Jurkat, Clone E6-1 (cell line): ENCODE measurements around the gene EDARADD. TPM values are rescaled to one million over a fixed set of nuclear protein-coding genes. Genes with fewer than 3 reads are reported as not detected.
"Not testable (repeated sequence)": the region's sequence is repeated elsewhere in the genome, so short reads cannot be mapped to it uniquely, and the experiment has no call there.

ENCODE experiments used
- DNase-seq: peaks from one replicate; pipeline ENCODE4 v3.0.0-alpha.2; 2011; ENCODE audit warnings: low read depth, low spot score
- H3K4me3 ChIP-seq: 2 replicates; pipeline ENCODE4 v1.5.1; 2011; ENCODE audit warnings: mild to moderate bottlenecking, low read length, control low read depth, moderate library complexity
- polyA plus RNA-seq: library from polyadenylated mRNA; unstranded; fragments of >200 nt; gene quantifications from one replicate; pipeline ENCODE4 v1.2.1, GENCODE V29; 2012; ENCODE audit warnings: missing spikeins; ENCODE audit not compliant: insufficient read length, insufficient read depth

EDARADD gene
- polyA plus RNA-seq = 3.9 TPM

DNA sequence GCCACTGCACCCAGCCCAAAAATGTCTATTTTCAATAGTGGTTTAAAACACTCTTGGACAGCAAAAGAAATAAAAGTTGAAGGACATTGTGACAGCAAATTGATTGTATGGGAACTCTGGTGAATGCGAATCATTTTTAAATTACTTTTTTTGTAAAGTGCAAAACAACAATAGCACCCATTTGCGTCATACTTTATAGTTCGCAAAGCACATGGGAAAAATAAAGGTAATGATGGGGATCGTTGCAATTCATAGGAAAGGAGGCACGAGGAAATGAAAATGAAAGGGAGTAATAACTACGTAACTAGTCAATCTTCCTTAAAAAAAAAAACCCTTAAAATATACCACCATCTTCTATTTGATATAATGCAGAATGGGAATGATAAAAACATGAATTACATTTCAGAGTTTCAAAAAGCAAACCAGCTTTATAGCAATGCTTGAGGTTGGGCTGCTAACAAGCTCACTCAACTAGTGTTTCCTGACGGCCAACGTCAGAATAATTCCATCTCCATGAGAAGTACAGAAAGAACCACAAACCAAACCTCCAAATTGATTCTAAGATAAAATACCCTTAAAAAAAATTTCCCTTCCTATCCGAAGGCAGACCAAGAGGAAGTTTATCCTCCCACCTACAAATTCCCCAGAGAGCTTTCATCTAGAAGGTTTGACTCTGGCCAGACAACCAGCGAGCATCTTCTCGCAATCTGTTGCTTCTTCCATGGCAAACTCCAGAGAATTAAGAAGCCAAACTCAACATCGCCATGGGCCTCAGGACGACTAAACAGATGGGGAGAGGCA lies at the start of gene EDARADD:
Gene EDARADD (plus strand): TSS at position 606 of the 801 bp plus-strand sequence. CDS start 159 bp downstream, at position 765.
- peak within 1 kb of the TSS; percentile 63 for H3K4me3 ChIP-seq
- DNase-seq = no peak

DNA sequence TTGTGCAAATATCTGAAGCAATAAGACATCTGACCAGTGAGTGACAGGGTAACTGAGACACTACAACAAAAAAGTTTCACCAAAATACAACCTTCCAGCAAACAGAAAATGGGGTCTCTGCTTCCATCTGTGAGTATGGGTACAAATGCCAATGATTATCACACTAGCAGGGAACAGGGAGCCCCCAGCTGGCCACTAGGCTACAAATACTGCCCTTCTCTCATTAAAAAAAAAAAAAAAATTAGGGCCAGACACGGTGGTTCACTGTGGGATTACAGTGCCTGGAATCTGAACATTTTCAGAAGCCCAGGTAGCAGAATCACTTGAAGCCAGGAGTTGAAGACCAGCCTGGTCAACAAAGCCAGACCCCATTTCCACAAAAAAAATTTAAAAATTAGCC lies 48.4 kb upstream of the EDARADD start:
- H3K4me3 ChIP-seq = no peak overlapping the region
- DNase-seq = no peak

DNA sequence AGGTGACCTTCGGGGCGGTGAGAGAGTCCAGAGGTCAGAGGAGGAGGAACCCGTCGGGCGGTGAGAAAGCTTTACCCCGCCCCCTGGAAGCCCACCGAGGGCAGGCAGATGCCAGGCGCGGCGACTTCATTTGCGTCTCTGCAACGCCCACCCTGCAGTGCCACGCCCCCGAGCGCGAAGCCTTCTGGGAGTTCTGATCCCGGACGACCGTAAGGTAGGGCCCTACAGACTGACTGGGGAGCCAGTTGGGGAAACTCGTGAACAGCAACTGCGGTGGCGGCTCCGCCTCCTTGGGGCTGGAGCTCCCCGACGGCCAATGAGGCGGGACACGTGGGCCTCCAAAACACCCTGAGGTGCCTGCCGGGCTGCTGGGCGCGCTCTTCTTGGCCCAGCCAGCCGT lies 46.0 kb upstream of the EDARADD start:
- no peak for DNase-seq
- H3K4me3 ChIP-seq = no peak overlapping the region

DNA sequence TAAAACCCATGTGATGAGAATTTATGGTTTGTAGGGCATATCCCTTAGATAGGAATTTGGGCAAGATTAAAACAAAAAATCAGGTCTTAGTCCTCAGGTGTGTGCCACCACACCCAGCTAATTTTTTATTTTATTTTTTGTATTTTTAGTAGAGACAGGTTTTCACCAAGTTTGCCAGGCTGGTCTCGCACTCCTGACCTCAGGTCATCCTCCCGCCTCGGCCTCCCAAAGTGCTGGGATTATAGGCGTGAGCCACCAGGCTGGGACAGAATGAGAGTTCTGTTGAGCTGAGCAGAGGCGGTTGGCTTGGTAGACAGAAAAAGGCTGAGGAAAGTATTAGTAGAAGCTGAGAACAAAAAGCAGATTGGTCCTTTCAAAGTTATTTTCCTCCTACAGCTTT lies 43.8 kb upstream of the EDARADD start:
- H3K4me3 ChIP-seq = no peak overlapping the region
- no peak for DNase-seq

DNA sequence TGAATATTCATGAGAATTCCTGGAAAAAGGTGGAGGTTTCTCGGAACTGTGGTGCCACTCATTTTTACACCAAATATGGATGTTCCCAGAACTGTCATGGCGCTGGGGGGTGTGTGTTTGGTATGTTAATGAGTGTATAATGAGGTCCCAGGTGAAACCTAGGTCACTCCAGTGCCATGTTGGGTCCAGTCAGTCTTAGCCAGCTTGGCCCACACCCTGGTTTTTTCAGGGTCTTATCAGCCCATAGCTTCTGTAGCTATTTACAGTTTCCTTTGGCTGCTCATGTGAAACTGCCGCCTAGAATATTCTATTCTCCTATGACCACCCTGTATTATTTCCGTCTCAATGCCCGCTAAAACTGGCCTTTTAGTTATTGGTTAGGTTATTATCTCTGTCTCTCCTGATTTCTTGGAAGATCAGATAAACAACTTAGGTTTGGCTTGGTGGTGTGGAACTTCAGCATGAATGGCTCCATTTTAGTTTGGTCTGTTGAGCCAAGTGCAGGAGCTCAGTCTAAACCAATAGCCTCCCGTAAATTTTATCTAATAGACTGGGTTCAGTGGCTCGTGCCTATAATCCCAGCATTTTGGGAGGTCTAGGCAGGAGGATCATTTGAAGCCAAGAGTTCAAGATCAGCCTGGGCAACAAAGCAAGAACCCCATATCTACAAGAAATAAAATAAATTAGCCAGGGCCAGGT lies 42.1 kb upstream of the EDARADD start:
- no peak overlapping the region for H3K4me3 ChIP-seq
- no peak for DNase-seq

DNA sequence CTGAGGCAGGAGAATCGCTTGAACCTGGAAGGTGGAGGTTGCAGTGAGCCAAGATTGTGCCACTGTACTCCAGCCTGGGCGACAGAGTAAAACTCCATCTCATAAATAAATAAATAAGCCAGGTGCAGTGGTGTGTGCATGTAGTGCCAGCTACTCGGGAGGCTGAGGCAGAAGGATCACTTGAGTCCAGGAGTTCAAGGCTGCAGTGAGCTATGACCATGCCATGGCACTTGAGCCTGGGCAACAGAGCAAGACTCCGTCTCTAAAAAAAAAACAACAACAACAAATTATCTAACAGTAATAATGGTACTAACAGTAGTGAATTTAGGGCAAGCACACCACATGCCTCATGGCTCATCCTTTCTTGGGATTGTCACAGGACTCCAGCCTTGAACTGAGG lies 41.3 kb upstream of the EDARADD start:
- H3K4me3 ChIP-seq, DNase-seq: not testable (repeated sequence)

DNA sequence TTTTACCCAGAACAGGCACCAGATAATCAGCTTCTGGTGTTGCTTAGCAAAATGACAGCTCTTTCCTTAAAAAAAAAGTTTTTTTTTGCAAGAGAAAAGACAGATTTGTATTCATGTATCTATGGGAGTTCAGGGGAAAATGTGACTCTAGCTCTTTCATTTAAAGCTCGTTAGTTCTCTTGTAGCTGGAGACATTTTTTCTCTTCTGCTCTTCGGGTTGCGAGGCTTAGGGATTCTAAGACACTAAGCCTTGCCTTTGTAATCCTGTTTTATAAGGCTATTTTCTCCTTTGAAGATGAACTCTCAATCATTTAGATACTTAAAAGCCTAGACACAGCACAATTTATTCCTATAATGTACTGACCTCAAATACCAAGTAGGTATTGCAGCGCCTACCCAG lies 40.3 kb upstream of the EDARADD start:
- H3K4me3 ChIP-seq = no peak overlapping the region
- DNase-seq = no peak

DNA sequence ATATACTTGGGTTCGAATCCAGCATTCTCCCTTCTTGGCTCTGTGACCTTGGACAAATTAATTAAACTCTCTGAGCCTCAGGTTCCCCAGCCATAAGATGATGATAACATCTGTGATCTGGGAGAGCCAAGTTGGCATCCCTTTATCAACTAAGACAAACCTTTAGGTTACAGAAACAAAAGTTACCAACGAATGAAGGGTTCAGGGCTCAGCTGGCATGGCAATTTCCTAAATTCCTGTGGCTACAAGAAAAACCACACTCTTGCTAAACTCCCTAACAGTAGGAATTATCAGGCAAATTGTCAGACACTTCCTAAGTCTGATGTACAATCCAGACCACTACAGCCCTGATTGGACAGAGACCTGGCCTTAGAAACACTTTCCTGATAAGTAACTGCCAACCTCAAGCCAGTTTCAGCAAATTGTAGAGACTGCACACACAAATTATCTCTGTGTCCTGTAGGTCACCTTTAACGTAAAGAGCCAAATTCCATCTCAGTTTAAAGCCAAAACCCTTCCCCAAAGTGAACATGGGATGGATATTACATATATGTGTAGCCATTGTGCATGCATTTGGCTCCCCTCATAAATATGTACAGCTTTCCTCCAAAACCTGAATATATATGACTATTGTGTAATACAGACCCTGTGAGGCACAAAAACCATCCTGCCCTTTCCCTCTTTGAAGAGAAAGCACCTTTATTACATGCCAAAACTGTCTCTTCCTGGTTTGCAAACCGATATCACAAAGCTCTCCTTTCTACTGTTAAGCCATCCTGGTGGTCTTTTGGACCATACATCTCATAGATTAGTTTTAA lies 39.5 kb upstream of the EDARADD start:
- no peak for DNase-seq
- no peak overlapping the region for H3K4me3 ChIP-seq

DNA sequence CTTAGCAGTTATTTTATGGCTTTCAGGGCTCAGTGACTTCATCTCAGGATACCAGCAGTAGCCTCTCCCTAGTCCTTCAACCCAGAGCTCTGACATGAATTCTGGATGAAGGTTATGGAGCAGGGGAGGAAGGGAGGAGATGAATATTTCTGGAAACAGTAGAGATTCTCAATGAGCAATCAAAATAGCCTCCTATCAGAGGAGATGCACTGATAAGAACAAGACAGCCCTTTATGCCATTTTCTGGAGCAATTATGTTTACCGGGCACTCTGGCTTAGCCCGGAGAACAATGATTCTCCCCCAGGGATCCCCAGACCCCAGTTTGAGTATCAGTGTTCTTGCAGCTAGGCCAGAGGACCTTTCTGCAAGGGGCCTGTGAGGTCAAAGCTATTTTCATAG lies 37.9 kb upstream of the EDARADD start:
- no peak for DNase-seq
- no peak overlapping the region for H3K4me3 ChIP-seq

DNA sequence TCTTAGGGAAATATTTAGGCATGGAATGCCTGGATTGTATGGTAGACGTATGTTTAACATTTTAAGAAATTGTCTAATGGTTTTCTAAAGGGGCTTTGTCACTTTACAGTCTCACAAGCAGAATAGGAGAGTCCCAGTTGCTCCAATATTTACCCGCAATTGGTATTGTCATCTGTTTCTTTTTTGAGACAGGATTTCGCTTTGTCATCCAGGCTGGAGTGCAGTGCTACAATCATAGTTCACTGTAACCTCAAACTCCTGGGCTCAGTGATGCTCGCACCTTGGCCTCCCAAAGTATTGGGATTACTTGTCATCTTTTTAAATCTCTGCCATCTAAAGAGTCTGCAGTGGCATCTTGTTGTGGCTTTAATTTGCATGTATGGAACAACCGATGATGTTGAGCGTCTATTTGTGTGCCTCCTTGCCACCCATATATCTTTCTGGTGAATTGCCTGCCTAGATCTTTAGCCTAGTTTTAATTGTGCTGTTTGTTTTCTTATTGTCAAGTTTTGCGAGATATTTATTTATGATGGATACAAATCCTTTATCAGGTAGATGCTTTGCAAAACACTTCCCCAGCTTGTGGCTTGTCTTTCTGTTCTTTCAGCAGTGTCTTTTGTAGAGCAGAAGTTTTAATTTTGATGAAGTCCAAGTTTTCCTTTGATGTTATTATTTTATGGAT lies 32.0 kb upstream of the EDARADD start:
- no peak for DNase-seq
- no peak overlapping the region for H3K4me3 ChIP-seq

DNA sequence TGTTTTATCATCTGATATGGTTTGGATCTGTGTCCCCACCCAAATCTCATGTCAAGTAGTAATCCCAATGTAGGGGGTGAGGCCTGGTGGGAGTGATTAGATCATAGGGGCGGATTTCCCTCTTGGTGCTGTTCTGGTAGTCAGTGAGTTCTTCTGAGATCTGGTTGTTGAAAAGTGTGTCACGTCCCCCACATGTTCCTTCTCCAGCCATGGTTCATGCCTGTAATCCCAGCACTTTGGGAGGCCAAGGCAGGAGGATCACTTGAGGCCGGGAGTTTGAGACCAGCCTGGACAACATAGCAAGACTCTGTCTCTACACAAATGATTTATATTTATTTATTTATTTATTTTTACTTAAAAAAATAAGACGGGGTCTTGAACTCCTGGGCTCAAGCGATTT lies 30.8 kb upstream of the EDARADD start:
- DNase-seq = no peak
- H3K4me3 ChIP-seq = no peak overlapping the region

DNA sequence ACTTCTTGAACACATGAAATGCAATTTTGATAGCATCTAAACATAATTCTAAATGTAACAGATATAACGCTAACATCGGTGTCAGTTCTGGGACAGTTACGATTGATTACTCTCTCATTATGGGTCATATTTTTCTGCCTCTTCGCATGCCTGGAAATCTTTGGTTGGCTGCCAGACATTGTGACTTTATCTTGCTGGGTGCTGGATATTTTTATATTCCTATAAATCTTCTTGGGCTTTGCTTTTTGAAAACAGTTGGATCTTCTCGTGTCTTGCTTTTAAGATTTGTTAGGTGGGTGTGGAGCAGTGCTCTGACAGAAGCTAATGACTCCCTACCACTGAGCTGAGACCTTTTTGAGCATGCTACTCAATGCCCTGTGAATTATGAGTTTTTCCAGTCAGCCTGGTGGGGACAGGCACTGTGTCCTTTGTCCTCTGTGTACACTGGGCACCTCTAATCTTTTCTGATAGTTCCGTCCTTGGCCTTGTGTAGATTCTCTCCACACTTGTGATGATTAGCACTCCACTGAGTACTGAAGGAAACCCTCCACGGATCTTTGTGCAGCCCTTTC lies 28.0 kb upstream of the EDARADD start:
- no peak for DNase-seq
- H3K4me3 ChIP-seq = no peak overlapping the region

DNA sequence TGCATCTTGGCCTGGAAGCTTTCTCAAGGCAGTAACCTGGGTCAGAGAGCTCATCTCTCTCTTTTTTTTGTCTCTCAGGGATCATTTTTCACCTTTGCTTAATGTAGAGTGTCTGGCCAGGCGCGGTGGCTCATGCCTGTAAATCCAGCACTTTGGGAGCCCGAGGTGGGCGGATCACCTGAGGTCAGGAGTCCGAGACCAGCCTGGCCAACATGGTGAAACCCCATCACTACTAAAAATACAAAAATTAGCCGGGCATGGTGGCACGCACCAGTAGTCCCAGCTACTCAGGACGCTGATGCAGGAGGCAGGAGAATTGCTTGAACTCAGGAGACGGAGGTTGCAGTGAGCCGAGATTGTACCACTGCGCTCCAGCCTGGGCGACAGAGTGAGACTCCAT lies 27.4 kb upstream of the EDARADD start:
- H3K4me3 ChIP-seq, DNase-seq: not testable (repeated sequence)

DNA sequence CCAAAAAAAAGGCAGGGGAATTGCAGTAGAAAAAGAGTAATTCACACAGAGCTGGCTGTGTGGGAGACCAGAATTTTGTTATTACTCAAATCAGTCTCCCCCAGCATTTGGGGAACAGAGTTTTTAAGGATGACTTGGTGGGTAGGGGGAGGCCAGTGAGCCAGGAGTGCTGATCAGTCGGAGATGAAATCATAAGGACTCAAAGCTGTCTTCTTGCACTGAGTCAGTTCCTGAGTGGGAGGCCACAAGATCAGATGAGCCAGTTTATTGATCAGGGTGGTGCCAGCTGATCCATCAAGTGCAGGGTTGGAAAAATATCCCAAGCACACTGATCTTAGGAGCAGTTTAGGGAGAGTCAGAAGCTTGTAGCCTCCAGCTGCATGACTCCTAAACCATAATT lies 23.7 kb upstream of the EDARADD start:
- DNase-seq = no peak
- H3K4me3 ChIP-seq = no peak overlapping the region

DNA sequence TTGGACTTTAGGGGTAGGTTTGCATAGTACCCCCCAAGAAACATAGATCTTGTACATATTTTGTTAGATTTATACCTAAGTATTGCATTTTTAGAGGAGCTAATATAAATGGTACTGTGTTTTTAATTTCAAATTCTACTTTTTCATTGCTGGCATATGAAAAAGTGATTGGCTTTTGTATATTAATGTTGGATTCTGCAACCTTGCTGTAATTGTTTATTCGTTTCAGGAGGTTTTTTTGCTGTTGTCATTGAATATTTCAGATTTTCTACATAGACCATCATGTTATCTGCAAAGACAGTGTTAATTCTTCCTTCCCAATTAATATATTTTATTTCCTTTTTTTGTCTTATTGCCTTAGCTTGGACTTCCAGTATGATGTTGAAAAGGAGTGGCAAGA lies 23.0 kb upstream of the EDARADD start:
- no peak for DNase-seq
- no peak overlapping the region for H3K4me3 ChIP-seq

DNA sequence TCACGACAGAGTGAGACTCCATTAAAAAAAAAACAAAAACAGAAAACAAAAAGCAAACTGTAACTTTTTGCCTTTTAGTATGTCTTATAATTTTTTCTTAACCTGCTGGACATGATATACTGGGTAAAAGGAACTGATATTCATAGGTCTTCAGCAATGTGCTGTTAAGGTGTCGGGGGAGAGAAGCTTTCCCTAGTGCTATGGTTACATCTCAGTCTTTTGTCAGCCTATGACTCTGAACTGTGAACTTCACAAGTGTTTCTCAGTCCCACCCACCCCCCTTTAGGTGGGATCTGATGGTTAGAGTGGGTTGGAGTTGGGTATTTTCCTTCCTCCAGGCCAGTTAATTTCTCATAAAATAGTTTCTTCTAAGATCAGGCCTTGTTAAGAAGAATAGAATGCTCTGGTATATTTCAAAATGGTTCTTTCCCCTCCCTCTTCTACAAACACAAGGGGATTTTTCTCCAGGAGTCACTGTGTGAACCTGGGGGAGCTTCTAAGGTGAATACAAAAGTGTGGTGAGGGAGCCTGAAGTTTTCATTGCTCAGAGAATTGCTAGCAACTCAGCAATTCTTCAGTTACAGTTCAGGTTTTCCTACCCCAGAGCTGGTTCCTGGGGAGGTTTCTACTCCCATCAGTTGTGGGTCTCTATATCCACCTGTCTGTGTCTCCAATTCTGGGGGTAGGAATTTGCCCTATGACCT lies 16.1 kb upstream of the EDARADD start:
- H3K4me3 ChIP-seq = no peak overlapping the region
- no peak for DNase-seq

DNA sequence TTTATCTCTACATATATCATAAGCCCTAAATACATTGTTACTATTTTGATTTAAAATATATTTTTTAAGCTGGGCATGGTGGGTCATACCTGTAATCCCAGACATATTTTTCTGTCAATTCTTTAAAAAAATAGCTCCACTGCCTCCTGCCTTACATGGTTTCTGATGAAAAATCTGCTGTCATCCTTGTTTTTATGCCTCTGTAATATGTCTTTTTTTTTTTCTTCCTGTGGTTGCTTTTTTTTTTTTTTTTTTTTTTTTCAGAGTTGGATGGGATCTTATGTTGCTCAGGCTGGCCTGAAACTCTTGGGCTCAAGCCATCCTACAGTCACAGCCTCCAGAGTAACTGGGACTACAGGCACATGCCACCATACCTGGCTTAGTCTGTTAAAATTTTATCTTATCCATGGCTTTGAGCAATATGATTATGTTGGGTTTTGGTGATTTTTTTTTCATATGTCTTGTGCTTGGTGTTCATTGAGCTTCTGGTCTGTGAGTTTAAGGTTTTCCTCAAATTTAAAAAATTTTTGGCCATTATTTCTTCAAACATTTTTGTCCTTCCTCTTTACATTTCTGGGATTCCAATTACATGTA lies 12.4 kb upstream of the EDARADD start:
- DNase-seq = no peak
- H3K4me3 ChIP-seq = no peak overlapping the region

DNA sequence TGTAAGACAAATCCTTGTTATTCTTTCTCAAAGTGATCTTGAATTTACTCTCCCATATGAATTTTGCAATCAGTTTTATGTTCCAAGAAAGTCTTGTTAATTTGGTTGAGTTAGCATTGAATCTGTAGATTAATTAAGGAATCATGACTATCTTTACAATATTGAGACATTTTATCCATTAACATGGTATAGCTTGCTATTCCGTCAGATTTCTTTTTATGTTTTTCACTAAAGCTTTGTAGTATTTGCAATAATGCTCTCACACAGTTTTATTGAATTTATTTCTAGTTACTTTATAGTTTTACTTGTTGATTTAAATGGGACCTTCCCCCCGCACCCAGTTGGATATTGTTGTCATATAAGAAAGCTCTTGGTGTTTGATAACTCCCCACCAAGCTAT lies 5.8 kb upstream of the EDARADD start:
- no peak overlapping the region for H3K4me3 ChIP-seq
- no peak for DNase-seq
